ENCODE data around the gene PEX6. TPM values are rescaled to one million over a fixed set of nuclear protein-coding genes. Genes with fewer than 3 reads are reported as not detected.

The PEX6 gene
- total RNA-seq, 1 experiment from 2014 or later = 19.2 TPM

Other genes with a start within 250 kb of the PEX6 start
- 57.7 and 73.2 TPM in 2 replicates for gene TBCC, start 233.1 kb downstream of the PEX6 start, total RNA-seq (2014; rRNA removed; shearing (Covaris generic))
- 0.37 and 1.6 TPM in 2 replicates for gene BICRAL, start 197.1 kb downstream of the PEX6 start, total RNA-seq (2014; rRNA removed; shearing (Covaris generic))
- 120 and 159 TPM in 2 replicates for gene RPL7L1, start 99.6 kb downstream of the PEX6 start, total RNA-seq (2014; rRNA removed; shearing (Covaris generic))
- not detected in 2 replicates for gene PTCRA, start 63.1 kb downstream of the PEX6 start, total RNA-seq (2014; rRNA removed; shearing (Covaris generic))
- gene CNPY3, start 49.7 kb downstream of the PEX6 start, total RNA-seq (2014; rRNA removed; shearing (Covaris generic)) = 47.5 and 52.5 TPM in 2 replicates
- gene GNMT, start 18.4 kb downstream of the PEX6 start, total RNA-seq (2014; rRNA removed; shearing (Covaris generic)) = 0.75 TPM in 1 of 2 replicates, not detected in the other
- gene PPP2R5D, start 5.4 kb upstream of the PEX6 start, total RNA-seq (2014; rRNA removed; shearing (Covaris generic)) = 64.8 and 71.0 TPM in 2 replicates
- gene MEA1, start 34.8 kb upstream of the PEX6 start, total RNA-seq (2014; rRNA removed; shearing (Covaris generic)) = 77.0 and 78.3 TPM in 2 replicates
- 131 and 136 TPM in 2 replicates for gene KLHDC3, start 35.1 kb upstream of the PEX6 start, total RNA-seq (2014; rRNA removed; shearing (Covaris generic))
- 140 and 164 TPM in 2 replicates for gene RRP36, start 42.4 kb upstream of the PEX6 start, total RNA-seq (2014; rRNA removed; shearing (Covaris generic))
- gene CUL7, start 74.7 kb upstream of the PEX6 start, total RNA-seq (2014; rRNA removed; shearing (Covaris generic)) = 29.0 and 33.1 TPM in 2 replicates
- gene MRPL2, start 80.3 kb upstream of the PEX6 start, total RNA-seq (2014; rRNA removed; shearing (Covaris generic)) = 51.0 and 92.2 TPM in 2 replicates
- 13.8 and 14.1 TPM in 2 replicates for gene KLC4, start 80.5 kb upstream of the PEX6 start, total RNA-seq (2014; rRNA removed; shearing (Covaris generic))
- 237 and 257 TPM in 2 replicates for gene PTK7, start 97.1 kb upstream of the PEX6 start, total RNA-seq (2014; rRNA removed; shearing (Covaris generic))
- gene SRF, start 192.1 kb upstream of the PEX6 start, total RNA-seq (2014; rRNA removed; shearing (Covaris generic)) = 43.1 and 46.2 TPM in 2 replicates
- gene CUL9, start 203.0 kb upstream of the PEX6 start, total RNA-seq (2014; rRNA removed; shearing (Covaris generic)) = 0.98 and 8.9 TPM in 2 replicates